ENCODE results near the gene STX18.
"Not testable (repeated sequence)": the region's sequence is repeated elsewhere in the genome, so short reads cannot be mapped to it uniquely, and the experiment has no call there.

DNA sequence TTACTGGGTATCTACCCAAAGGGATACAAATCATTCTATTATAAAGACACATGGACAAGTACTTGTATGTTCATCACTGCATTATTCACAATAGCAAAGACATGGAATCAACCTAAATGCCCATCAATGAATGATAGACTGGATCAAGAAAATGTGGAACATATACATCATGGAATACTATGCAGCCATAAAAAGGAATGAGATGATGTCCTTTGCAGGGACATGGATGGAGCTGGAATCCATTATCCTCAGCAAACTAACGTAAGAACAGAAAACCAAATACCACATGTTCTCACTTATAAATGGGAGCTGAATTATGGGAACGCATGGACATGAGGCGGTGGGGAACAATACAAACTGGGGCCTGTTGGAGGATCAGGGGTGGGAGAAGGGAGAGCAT lies 76.6 kb downstream of the STX18 start:
- TF ChIP-seq, protein P1, sequence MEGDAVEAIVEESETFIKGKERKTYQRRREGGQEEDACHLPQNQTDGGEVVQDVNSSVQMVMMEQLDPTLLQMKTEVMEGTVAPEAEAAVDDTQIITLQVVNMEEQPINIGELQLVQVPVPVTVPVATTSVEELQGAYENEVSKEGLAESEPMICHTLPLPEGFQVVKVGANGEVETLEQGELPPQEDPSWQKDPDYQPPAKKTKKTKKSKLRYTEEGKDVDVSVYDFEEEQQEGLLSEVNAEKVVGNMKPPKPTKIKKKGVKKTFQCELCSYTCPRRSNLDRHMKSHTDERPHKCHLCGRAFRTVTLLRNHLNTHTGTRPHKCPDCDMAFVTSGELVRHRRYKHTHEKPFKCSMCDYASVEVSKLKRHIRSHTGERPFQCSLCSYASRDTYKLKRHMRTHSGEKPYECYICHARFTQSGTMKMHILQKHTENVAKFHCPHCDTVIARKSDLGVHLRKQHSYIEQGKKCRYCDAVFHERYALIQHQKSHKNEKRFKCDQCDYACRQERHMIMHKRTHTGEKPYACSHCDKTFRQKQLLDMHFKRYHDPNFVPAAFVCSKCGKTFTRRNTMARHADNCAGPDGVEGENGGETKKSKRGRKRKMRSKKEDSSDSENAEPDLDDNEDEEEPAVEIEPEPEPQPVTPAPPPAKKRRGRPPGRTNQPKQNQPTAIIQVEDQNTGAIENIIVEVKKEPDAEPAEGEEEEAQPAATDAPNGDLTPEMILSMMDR (IDR thresholded peaks at IDR 0.05; ENCODE audit: insufficient read depth, low read depth, low read length), result not testable (repeated sequence)
- TF ChIP-seq EZH2 (IDR thresholded peaks at IDR 0.05; ENCODE audit: insufficient read depth, low read length), result not testable (repeated sequence)

Measured in astrocyte (in vitro differentiated cells and primary cell).